Spleen (tissue), 7 donors: Measurements from ENCODE around the gene NR1I3.

Experiments
- CTCF ChIP-seq, 11 experiments: fragments of 200-600 bp in 7 of 11; fragments of 450-650 bp in 4 of 11; sonication (generic) in 4 of 11; IDR thresholded peaks in 8 of 11; conservative IDR thresholded peaks in 3 of 11; 1 replicate in 7 of 11; 2 replicates in 4 of 11; pipeline versions ENCODE4 v1.4.0 to v1.8.0; 2016 to 2021; ENCODE audit warnings: antibody characterized with exemption in 11 of 11, inconsistent platforms in 4 of 11, mild to moderate bottlenecking in 1 of 11
- POLR2A ChIP-seq, 3 donors: fragments of 450-650 bp; IDR thresholded peaks; one replicate each; pipeline ENCODE4 v1.5.1; 2017; ENCODE audit warnings: antibody characterized with exemption in 3 of 3, mild to moderate bottlenecking in 1 of 3
- donor health status: DM: no; HTN: no; CAD: no; lungs with moderate emphysema.
- donor health status: DM: no; HTN: no; CAD: no.
- donor health status: DM: no; HTN: no; CAD: no.

GRCh38 chr1:161191971-161192370 lies 46.0 kb downstream of the NR1I3 start:
- TF ChIP-seq CTCF (IDR thresholded peaks at IDR 0.05 in 8 of 11, conservative IDR thresholded peaks at IDR 0.05 in 3 of 11) (no peak), POLR2A (IDR thresholded peaks at IDR 0.05) (no peak)
